Body of pancreas (tissue), 4 donors: ENCODE results near the gene NOG.

ENCODE experiments used
- CTCF ChIP-seq, 7 experiments: fragments of 450-650 bp in 4 of 7; fragments of 200-600 bp in 3 of 7; sonication (generic) in 3 of 7; IDR thresholded peaks; one replicate each; pipeline ENCODE4 v1.5.1; 2016 to 2019; ENCODE audit warnings: antibody characterized with exemption in 7 of 7
- POLR2A ChIP-seq, 3 donors: fragments of 450-650 bp; IDR thresholded peaks; one replicate each; pipeline ENCODE4 v1.6.1; 2016; ENCODE audit warnings: antibody characterized with exemption in 3 of 3, mild to moderate bottlenecking in 2 of 3

- TF ChIP-seq CTCF (IDR thresholded peaks at IDR 0.05) (no peak), POLR2A (IDR thresholded peaks at IDR 0.05) (no peak)
These were observed 46.6 kb downstream of the NOG start for GRCh38 chr17:56640116-56640515.
